Measurements from ENCODE around the gene ERMARD.
A peak's percentile ranks its signal among the peaks of the same experiment; 100 is the strongest.

Gene ERMARD

GRCh38 chr6:169723991-169724493 lies 27.4 kb upstream of the ERMARD start:
- DNase-seq (ENCODE audit: low read depth, low spot score), result no peak
- no peak for TF ChIP-seq CTCF (IDR thresholded peaks at IDR 0.05; ENCODE audit: low read depth, low read length)
- peak overlapping the region; percentile 36 for H3K4me3 ChIP-seq (ENCODE audit: low read depth, low read length)
- in situ Hi-C loops (cut with HindIII; ENCODE audit: low sequenced_read_pairs), result no loop called here

- in situ Hi-C loops (cut with HindIII; ENCODE audit: low sequenced_read_pairs), result no loop called here
- TF ChIP-seq CTCF (IDR thresholded peaks at IDR 0.05; ENCODE audit: low read depth, low read length), result no peak
- H3K4me3 ChIP-seq (ENCODE audit: low read depth, low read length), result peak within 1 kb of the TSS; percentile 72
- DNase-seq (ENCODE audit: low read depth, low spot score), result no peak
Measured at GRCh38 chr6:169724494-169725124, 26.8 kb upstream of the ERMARD start, which contains the start of gene PHF10. Gene PHF10, minus strand, starts transcription at chr6:169724500. Its CDS starts 569 bp downstream, at chr6:169723931.

GRCh38 chr6:169725125-169726048 lies 26.0 kb upstream of the ERMARD start:
- TF ChIP-seq CTCF (IDR thresholded peaks at IDR 0.05; ENCODE audit: low read depth, low read length), result no peak
- in situ Hi-C loops (cut with HindIII; ENCODE audit: low sequenced_read_pairs), result no loop called here
- H3K4me3 ChIP-seq (ENCODE audit: low read depth, low read length), result peak overlapping the region; percentile 47
- DNase-seq (ENCODE audit: low read depth, low spot score), result peak; percentile 78

GRCh38 chr6:169726049-169726400 lies 25.4 kb upstream of the ERMARD start:
- DNase-seq (ENCODE audit: low read depth, low spot score), result no peak
- in situ Hi-C loops (cut with HindIII; ENCODE audit: low sequenced_read_pairs), result no loop called here
- no peak for TF ChIP-seq CTCF (IDR thresholded peaks at IDR 0.05; ENCODE audit: low read depth, low read length)

GRCh38 chr6:169726963-169727362 lies 24.5 kb upstream of the ERMARD start:
- no peak overlapping the region for H3K4me3 ChIP-seq (ENCODE audit: low read depth, low read length)
- no peak for DNase-seq (ENCODE audit: low read depth, low spot score)
- no peak for TF ChIP-seq CTCF (IDR thresholded peaks at IDR 0.05; ENCODE audit: low read depth, low read length)
- in situ Hi-C loops (cut with HindIII; ENCODE audit: low sequenced_read_pairs), result no loop called here

More at GRCh38 chr6:169726049-169726400, 25.4 kb upstream of the ERMARD start:
- no peak overlapping the region for H3K4me3 ChIP-seq (ENCODE audit: low read depth, low read length)

- in situ Hi-C loops (cut with HindIII; ENCODE audit: low sequenced_read_pairs), result no loop called here
- TF ChIP-seq CTCF (IDR thresholded peaks at IDR 0.05; ENCODE audit: low read depth, low read length), result no peak
- no peak overlapping the region for H3K4me3 ChIP-seq (ENCODE audit: low read depth, low read length)
Measured at GRCh38 chr6:169729961-169730360, 21.5 kb upstream of the ERMARD start.

More at GRCh38 chr6:169729961-169730360, 21.5 kb upstream of the ERMARD start:
- no peak for DNase-seq (ENCODE audit: low read depth, low spot score)

Data from astrocyte of the spinal cord (primary cell).